Measurements from ENCODE around the gene STK24.
"Not testable (repeated sequence)": the region's sequence is repeated elsewhere in the genome, so short reads cannot be mapped to it uniquely, and the experiment has no call there.

Gene STK24

GRCh38 chr13:98590471-98590870, 13.6 kb upstream of the STK24 start:
- CTCF ChIA-PET, H3K9me3 Mint-ChIP-seq, H3K27ac Mint-ChIP-seq, H3K4me3 Mint-ChIP-seq, DNase-seq, H3K27me3 Mint-ChIP-seq, H3K36me3 Mint-ChIP-seq, H3K4me1 Mint-ChIP-seq: not testable (repeated sequence)

- H3K27me3 Mint-ChIP-seq, H3K27ac Mint-ChIP-seq: not testable (repeated sequence)
- CTCF ChIA-PET, result interaction anchor here (0.6 to 1.4 kb wide), 2 partner anchors 63 to 1866 kb away, joined by 3 to 5 read pairs; no protein-coding TSS in a partner anchor
These were observed 12.6 kb upstream of the STK24 start for GRCh38 chr13:98589516-98589915.

GRCh38 chr13:98586400-98587345, 9.8 kb upstream of the STK24 start:
- Mint-ChIP-seq H3K27me3 (no peaks in the 10 kb centered on the region), H3K27ac (no peak overlapping the region), H3K4me1 (peaks cover 4% of the 10 kb centered on the region), H3K36me3 (no peaks in the 10 kb centered on the region), H3K4me3 (no peak overlapping the region), H3K9me3 (no peaks in the 10 kb centered on the region)
- DNase-seq, result no peak
- CTCF ChIA-PET, result interaction anchor here (0.7 kb wide), 1 partner anchor 66 kb away, joined by 3 read pairs; no protein-coding TSS in a partner anchor

More at GRCh38 chr13:98589516-98589915, 12.6 kb upstream of the STK24 start:
- not testable (repeated sequence) for H3K4me1 Mint-ChIP-seq, H3K9me3 Mint-ChIP-seq, H3K36me3 Mint-ChIP-seq, H3K4me3 Mint-ChIP-seq, DNase-seq

- DNase-seq, result no peak
- no peaks in the 10 kb centered on the region for H3K9me3 Mint-ChIP-seq
- H3K27ac Mint-ChIP-seq, result no peak overlapping the region
- CTCF ChIA-PET, result no interaction called here
- no peak overlapping the region for H3K4me3 Mint-ChIP-seq
- no peaks in the 10 kb centered on the region for H3K27me3 Mint-ChIP-seq
- no peaks in the 10 kb centered on the region for H3K36me3 Mint-ChIP-seq
- H3K4me1 Mint-ChIP-seq, result peaks cover 4% of the 10 kb centered on the region
These were observed 9.0 kb upstream of the STK24 start for GRCh38 chr13:98585946-98586345.

- DNase-seq, result no peak
- Mint-ChIP-seq H3K27me3 (no peaks in the 10 kb centered on the region), H3K36me3 (no peaks in the 10 kb centered on the region), H3K4me3 (no peak overlapping the region), H3K27ac (no peak overlapping the region), H3K9me3 (no peaks in the 10 kb centered on the region), H3K4me1 (peaks cover 4% of the 10 kb centered on the region)
- CTCF ChIA-PET, result no interaction called here
These were observed 8.5 kb upstream of the STK24 start for GRCh38 chr13:98585398-98585754.

- no peaks in the 10 kb centered on the region for H3K9me3 Mint-ChIP-seq
- no peaks in the 10 kb centered on the region for H3K27me3 Mint-ChIP-seq
- H3K4me3 Mint-ChIP-seq, result no peak overlapping the region
- DNase-seq, result no peak
- CTCF ChIA-PET, result no interaction called here
- H3K27ac Mint-ChIP-seq, result no peak overlapping the region
- peaks cover 4% of the 10 kb centered on the region for H3K4me1 Mint-ChIP-seq
- H3K36me3 Mint-ChIP-seq, result no peaks in the 10 kb centered on the region
These were observed 7.9 kb upstream of the STK24 start for GRCh38 chr13:98584668-98585397.

GRCh38 chr13:98582947-98583346, 6.0 kb upstream of the STK24 start:
- no peaks in the 10 kb centered on the region for H3K36me3 Mint-ChIP-seq
- no peaks in the 10 kb centered on the region for H3K9me3 Mint-ChIP-seq
- no peaks in the 10 kb centered on the region for H3K27me3 Mint-ChIP-seq
- no peak overlapping the region for H3K4me3 Mint-ChIP-seq
- no peak overlapping the region for H3K27ac Mint-ChIP-seq
- peaks cover 4% of the 10 kb centered on the region for H3K4me1 Mint-ChIP-seq
- DNase-seq, result no peak
- CTCF ChIA-PET, result interaction anchor here (0.6 to 2.2 kb wide), 5 partner anchors 8 to 137 kb away, joined by 3 to 7 read pairs (median 3); no protein-coding TSS in a partner anchor

- DNase-seq, result no peak
These were observed 5.2 kb upstream of the STK24 start for GRCh38 chr13:98581971-98582702.

GRCh38 chr13:98581381-98581780, 4.5 kb upstream of the STK24 start:
- Mint-ChIP-seq H3K27me3 (peaks cover 3% of the 10 kb centered on the region), H3K4me1 (peaks cover 8% of the 10 kb centered on the region), H3K36me3 (no peaks in the 10 kb centered on the region), H3K27ac (no peak overlapping the region), H3K9me3 (no peaks in the 10 kb centered on the region), H3K4me3 (no peak overlapping the region)
- DNase-seq, result no peak
- CTCF ChIA-PET, result interaction anchor here (0.7 to 2.2 kb wide), 3 partner anchors 9 to 135 kb away, joined by 3 to 5 read pairs (median 3); no protein-coding TSS in a partner anchor

More at GRCh38 chr13:98581971-98582702, 5.2 kb upstream of the STK24 start:
- CTCF ChIA-PET, result interaction anchor here (0.6 to 2.2 kb wide), 8 partner anchors 9 to 136 kb away, joined by 3 to 7 read pairs (median 3); no protein-coding TSS in a partner anchor
- Mint-ChIP-seq H3K27me3 (peaks cover 3% of the 10 kb centered on the region), H3K4me1 (peaks cover 8% of the 10 kb centered on the region), H3K27ac (no peak overlapping the region), H3K36me3 (no peaks in the 10 kb centered on the region), H3K4me3 (no peak overlapping the region), H3K9me3 (no peaks in the 10 kb centered on the region)

GRCh38 chr13:98580420-98580819, 3.5 kb upstream of the STK24 start:
- H3K27me3 Mint-ChIP-seq, result peaks cover 3% of the 10 kb centered on the region
- DNase-seq, result no peak
- peaks cover 4% of the 10 kb centered on the region for H3K36me3 Mint-ChIP-seq
- no peaks in the 10 kb centered on the region for H3K9me3 Mint-ChIP-seq
- peaks cover 8% of the 10 kb centered on the region for H3K4me1 Mint-ChIP-seq
- CTCF ChIA-PET, result interaction anchor here (0.7 to 1.9 kb wide), 2 partner anchors 37 to 73 kb away, joined by 3 to 4 read pairs; no protein-coding TSS in a partner anchor
- H3K4me3 Mint-ChIP-seq, result no peak overlapping the region
- no peak overlapping the region for H3K27ac Mint-ChIP-seq

GRCh38 chr13:98577836-98578285, 954 bp upstream of the STK24 start:
- Mint-ChIP-seq H3K4me1 (peaks cover 30% of the 10 kb centered on the region), H3K4me3 (peak overlapping the region; percentile 68), H3K9me3 (no peaks in the 10 kb centered on the region), H3K27me3 (peaks cover 3% of the 10 kb centered on the region), H3K27ac (peak overlapping the region; percentile 84), H3K36me3 (peaks cover 16% of the 10 kb centered on the region)
- no peak for DNase-seq
- CTCF ChIA-PET, result interaction anchor here (0.7 kb wide), 1 partner anchor 132 kb away, joined by 3 read pairs; no protein-coding TSS in a partner anchor

GRCh38 chr13:98576200-98576945, 534 bp downstream of the STK24 start:
- Mint-ChIP-seq H3K4me3 (peak overlapping the region; percentile 94), H3K9me3 (no peaks in the 10 kb centered on the region), H3K36me3 (peaks cover 25% of the 10 kb centered on the region), H3K27me3 (peaks cover 3% of the 10 kb centered on the region), H3K27ac (peak overlapping the region; percentile 92), H3K4me1 (peaks cover 41% of the 10 kb centered on the region)
- CTCF ChIA-PET, result interaction anchor here (1.1 to 1.4 kb wide), 2 partner anchors 48 to 76 kb away, joined by 3 to 6 read pairs; no protein-coding TSS in a partner anchor
- peak; percentile 67 for DNase-seq

- no peak for DNase-seq
- Mint-ChIP-seq H3K4me1 (peaks cover 46% of the 10 kb centered on the region), H3K4me3 (peak overlapping the region; percentile 94), H3K27me3 (peaks cover 3% of the 10 kb centered on the region), H3K27ac (peak overlapping the region; percentile 92), H3K36me3 (peaks cover 25% of the 10 kb centered on the region), H3K9me3 (no peaks in the 10 kb centered on the region)
- CTCF ChIA-PET, result interaction anchor here (1.1 to 1.4 kb wide), 2 partner anchors 47 to 77 kb away, joined by 3 to 6 read pairs; no protein-coding TSS in a partner anchor
These were observed 1.1 kb downstream of the STK24 start for GRCh38 chr13:98575904-98576199.
